HepG2 (cell line): ENCODE results near the gene XXYLT1. TPM values are rescaled to one million over a fixed set of nuclear protein-coding genes. Genes with fewer than 3 reads are reported as not detected.

Experiments
- ATAC-seq: fragments of 200-7000 bp; cut with Tn5 transposase; 3 replicates; pipeline ENCODE4 v1.9.1; 2020; ENCODE audit warnings: mild to moderate bottlenecking, moderate library complexity
- BruUV-seq: library from RNA; stranded (reverse); fragments of 400-500 nt; replicated peaks from 2 replicates; lab custom pipeline; 2021; lab: Mats Ljungman, UMichigan
- CTCF ChIA-PET: fragments of 300-600 bp; formaldehyde crosslinking; extraction: SDS; loops from one replicate; lab custom pipeline; 2021; ENCODE audit warnings: low total read pairs, inconsistent platforms, low intra/inter-chr PET ratio; lab: Yijun Ruan, JAX
- POLR2A ChIA-PET: fragments of 350-600 bp; sonication (Branson Sonifier 250); formaldehyde crosslinking; loops from one replicate; lab custom pipeline; 2020; ENCODE audit warnings: antibody characterized with exemption, inconsistent platforms; lab: Yijun Ruan, JAX
- DNase-seq: peaks from one replicate; pipeline ENCODE4 v3.0.0-alpha.2; 2015; ENCODE audit warnings: low spot score
- FAIRE-seq: peaks from 3 replicates; lab custom pipeline; 2011; peaks lifted over from hg19 to GRCh38; lab: Jason Lieb, UNC
- H2AFZ ChIP-seq: one replicate; pipeline ENCODE4 v1.6.1; 2011; ENCODE audit warnings: low read length, inconsistent platforms
- H3K27ac ChIP-seq: fragments of 300-600 bp; 3 replicates; pipeline ENCODE4 v1.8.0; 2011; ENCODE audit warnings: mixed run types, mild to moderate bottlenecking, mixed read lengths, low read length, inconsistent platforms; ENCODE audit not compliant: insufficient read depth; ENCODE audit errors: extremely low read length
- H3K27me3 ChIP-seq, 2 experiments: fragments of 200-600 bp in 1 of 2; 2 replicates in 1 of 2; 3 replicates in 1 of 2; pipeline versions ENCODE4 v1.6.0 to v1.8.0; 2011; ENCODE audit warnings: low read length in 2 of 2, mild to moderate bottlenecking in 2 of 2, moderate library complexity in 2 of 2, inconsistent platforms in 1 of 2; ENCODE audit not compliant: insufficient read depth in 2 of 2, control insufficient read depth in 1 of 2
- H3K36me3 ChIP-seq, 2 experiments: fragments of 200-600 bp in 1 of 2; replicated peaks in 1 of 2; 2 replicates in 1 of 2; 3 replicates in 1 of 2; pipeline versions ENCODE4 v1.5.1 to v1.8.0; 2011; ENCODE audit warnings: low read length in 2 of 2, inconsistent platforms in 1 of 2; ENCODE audit not compliant: insufficient read depth in 2 of 2, control insufficient read depth in 1 of 2
- H3K4me1 ChIP-seq: 2 replicates; pipeline ENCODE4 v1.5.1; 2012; ENCODE audit warnings: low read length, inconsistent platforms; ENCODE audit not compliant: insufficient read depth
- H3K4me2 ChIP-seq: 2 replicates; pipeline ENCODE4 v1.6.0; 2011; ENCODE audit warnings: low read depth, low read length, inconsistent platforms
- H3K4me3 ChIP-seq, 3 experiments: fragments of 200-600 bp in 1 of 3; sonication (generic), shearing (Covaris generic) in 1 of 3; replicated peaks in 1 of 3; 2 replicates each; pipeline ENCODE4 v1.5.1; 2011 to 2016; ENCODE audit warnings: low read length in 3 of 3, inconsistent platforms in 2 of 3, low read depth in 2 of 3, mild to moderate bottlenecking in 2 of 3, control low read depth in 1 of 3, mixed read lengths in 1 of 3; ENCODE audit not compliant: insufficient read depth in 1 of 3
- H3K79me2 ChIP-seq: one replicate; pipeline ENCODE4 v1.6.1; 2011; ENCODE audit warnings: low read length, inconsistent platforms; ENCODE audit not compliant: insufficient read depth
- H3K9ac ChIP-seq: 2 replicates; pipeline ENCODE4 v1.6.0; 2011; ENCODE audit warnings: mild to moderate bottlenecking, low read depth, low read length, inconsistent platforms; ENCODE audit not compliant: insufficient read depth
- H3K9me3 ChIP-seq: 2 replicates; pipeline ENCODE4 v1.5.1; 2012; ENCODE audit warnings: mild to moderate bottlenecking, low read length
- H4K20me1 ChIP-seq: 2 replicates; pipeline ENCODE4 v1.6.0; 2011; ENCODE audit warnings: inconsistent platforms, mild to moderate bottlenecking, low read length, moderate library complexity; ENCODE audit not compliant: insufficient read depth
- ATAD3A ChIP-seq: sonication (generic); formaldehyde crosslinking; IDR thresholded peaks from 2 replicates; pipeline ENCODE4 v1.4.0; 2020; ENCODE audit warnings: missing genetic modification reagents
- BHLHE40 ChIP-seq: IDR thresholded peaks from 2 replicates; pipeline ENCODE4 v1.6.1; 2011; ENCODE audit warnings: low read length, improper control_type of control experiment
- DRAP1 ChIP-seq: IDR thresholded peaks from 2 replicates; pipeline ENCODE4 v1.6.1; 2016; ENCODE audit warnings: missing genetic modification reagents, missing compliant biosample characterization
- HNRNPK ChIP-seq: fragments of 200-400 bp; formaldehyde crosslinking; IDR thresholded peaks from 2 replicates; pipeline ENCODE4 v1.6.1; 2018; ENCODE audit warnings: low read length, low read depth, moderate library complexity, mild to moderate bottlenecking; ENCODE audit not compliant: poor library complexity, severe bottlenecking
- MAFK ChIP-seq, 2 experiments: IDR thresholded peaks in 1 of 2; conservative IDR thresholded peaks in 1 of 2; 2 replicates each; pipeline ENCODE4 v1.6.1; 2011; ENCODE audit warnings: improper control_type of control experiment in 2 of 2, low read length in 2 of 2
- NBN ChIP-seq: fragments of 450-650 bp; conservative IDR thresholded peaks from 2 replicates; pipeline ENCODE4 v1.6.1; 2017
- PRMT3 ChIP-seq: sonication (generic); formaldehyde crosslinking; IDR thresholded peaks from 2 replicates; pipeline ENCODE4 v1.8.1; 2022; ENCODE audit warnings: low read depth, mild to moderate bottlenecking, moderate library complexity, missing genetic modification reagents, borderline replicate concordance
- ZFP1 ChIP-seq: IDR thresholded peaks from 2 replicates; pipeline ENCODE4 v1.6.1; 2016
- ZNF124 ChIP-seq: sonication (generic); formaldehyde crosslinking; IDR thresholded peaks from 2 replicates; pipeline ENCODE4 v1.4.0; 2020; ENCODE audit warnings: missing genetic modification reagents
- WGBS: methylation state at CpG from one replicate; pipeline ENCODE4 v1.1.6; 2017; ENCODE audit warnings: low lambda C conversion rate; 5-methylcytosine and 5-hydroxymethylcytosine counted together
- in situ Hi-C: cut with HindIII; loops from 2 replicates; pipeline ENCODE4 v1.10.0; 2017; ENCODE audit warnings: low pct_unique_long_range_greater_than_20kb; ENCODE audit not compliant: extremely low pct_ligation_motif_present
- intact Hi-C: fragments of 100-400 bp; cut with micrococcal nuclease; formaldehyde crosslinking; loops from one replicate; pipeline ENCODE4 v1.10.0; 2022; ENCODE audit not compliant: unreplicated experiment
- polyA plus RNA-seq, 8 experiments: library from polyadenylated mRNA; depleted of rRNA in 3 of 8; stranded (reverse) in 7 of 8; unstranded in 1 of 8; fragments of >200 nt; fragmentation: Illumina TruSeq in 4 of 8; extraction: Trizol in 4 of 8; gene quantifications; 2 replicates each; pipeline versions ENCODE4 v1.2.1 to v1.2.3, GENCODE V29; 2011 to 2016; ENCODE audit warnings: low read depth in 4 of 8, missing spikeins in 1 of 8, mixed read lengths in 1 of 8; ENCODE audit not compliant: insufficient read depth in 1 of 8
- total RNA-seq, 5 experiments: library from RNA; depleted of rRNA; stranded (reverse); fragments of >200 nt; fragmentation: Illumina TruSeq; extraction: Trizol; gene quantifications; 2 replicates each; pipeline ENCODE4 v1.2.3, GENCODE V29; 2016; ENCODE audit warnings: low read depth in 1 of 5

The XXYLT1 gene
- total and polyA plus RNA-seq, 2 of the 13 experiments (the other 11 are each of a cell fraction or from before 2014, with no cell fraction given): 17.7 to 19.0 TPM

DNA sequence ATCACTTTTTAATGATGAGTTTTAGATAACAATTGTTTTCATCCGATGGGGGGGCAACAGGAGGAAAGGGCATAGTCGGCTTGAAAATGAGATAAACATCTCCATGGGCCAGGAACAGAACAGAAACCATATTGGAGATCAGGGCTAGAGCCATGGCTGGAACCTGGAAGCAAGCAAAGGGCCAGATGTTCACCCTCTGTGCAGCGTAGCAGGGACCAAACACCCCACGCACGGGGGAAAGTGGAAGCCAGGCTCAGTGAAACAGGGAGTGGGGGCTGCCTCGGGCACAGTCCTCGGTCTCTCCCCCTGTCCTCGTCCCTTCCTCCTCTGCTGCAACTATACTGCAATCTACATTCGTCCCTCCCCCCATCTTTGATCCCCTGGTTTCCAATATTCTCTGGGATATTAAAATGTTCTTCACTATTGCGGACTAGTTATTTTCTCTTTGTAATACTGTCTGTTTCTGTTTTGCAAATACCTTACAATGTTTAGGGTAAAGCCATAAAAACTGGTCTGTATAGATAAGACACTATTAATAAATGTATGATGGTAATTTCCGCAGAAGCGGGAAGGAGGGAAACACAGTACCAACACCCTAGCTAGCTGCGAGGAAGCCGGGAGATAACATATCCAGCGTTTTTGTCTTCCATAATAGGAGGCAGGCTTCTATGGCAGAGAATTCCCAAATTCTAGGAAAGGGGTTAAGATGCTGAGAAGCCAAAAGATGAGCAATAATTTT is 121.5 kb downstream of the XXYLT1 start:
- Histone ChIP-seq H3K9ac (no peak overlapping the region), H3K4me3 (no peak overlapping the region), H3K27me3 (no peaks in the 10 kb centered on the region), H3K9me3 (no peaks in the 10 kb centered on the region), H4K20me1 (no peaks in the 10 kb centered on the region), H3K79me2 (no peaks in the 10 kb centered on the region), H2AFZ (no peak overlapping the region), H3K4me1 (peaks cover 40% of the 10 kb centered on the region), H3K4me2 (no peak overlapping the region), H3K27ac (no peak overlapping the region), H3K36me3 (peaks cover 4 to 12% of the 10 kb centered on the region in 2 experiments; a peak in 2 of 5 replicates)
- ChIA-PET CTCF (no interaction called here), POLR2A (no interaction called here)
- in situ Hi-C loops (no loop called here), intact Hi-C loops (no loop called here)
- no peak for ATAC-seq
- DNase-seq: no peak
- TF ChIP-seq NBN (no peak), ATAD3A (CRISPR knock-in tag) (no peak), PRMT3 (CRISPR knock-in tag) (no peak), MAFK (conservative IDR thresholded peaks at IDR 0.05 in 1 of 2, IDR thresholded peaks at IDR 0.05 in 1 of 2; ENCODE audit: low read length in 2 of 2) (no peak), BHLHE40 (no peak), HNRNPK (no peak), ZNF124 (CRISPR knock-in tag) (no peak), DRAP1 (no peak), ZFP1 (no peak)
- WGBS: 91% methylated on average over 14 of the region's 15 CpGs
- no peak for FAIRE-seq
- no TSS peak for BruUV-seq
